HuH-7 (cell line): ENCODE results near the gene TOX3.

Experiments
- DNase-seq: peaks from one replicate; pipeline ENCODE4 v3.0.0; 2011; ENCODE audit warnings: low spot score

Gene TOX3

DNA sequence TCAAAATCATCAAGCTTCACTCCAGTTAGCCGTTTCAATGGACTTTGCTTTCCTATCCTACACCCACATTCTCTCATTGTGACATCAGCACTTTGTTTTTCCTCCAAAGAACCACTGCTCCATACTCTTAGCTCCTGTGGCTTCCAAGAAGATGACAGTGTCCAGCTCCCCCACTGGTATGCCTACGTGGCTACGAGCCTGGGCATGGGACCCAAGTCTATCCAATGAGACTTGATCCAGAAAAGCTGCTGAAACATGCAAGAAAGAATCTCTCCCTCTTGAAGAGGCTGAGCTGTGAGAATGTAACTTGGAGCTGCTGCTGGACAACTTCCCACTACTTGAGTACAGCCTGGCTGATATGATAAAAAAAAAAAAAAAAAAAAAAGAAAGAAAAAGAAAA, 9.4 kb downstream of the TOX3 start:
- DNase-seq: no peak

DNA sequence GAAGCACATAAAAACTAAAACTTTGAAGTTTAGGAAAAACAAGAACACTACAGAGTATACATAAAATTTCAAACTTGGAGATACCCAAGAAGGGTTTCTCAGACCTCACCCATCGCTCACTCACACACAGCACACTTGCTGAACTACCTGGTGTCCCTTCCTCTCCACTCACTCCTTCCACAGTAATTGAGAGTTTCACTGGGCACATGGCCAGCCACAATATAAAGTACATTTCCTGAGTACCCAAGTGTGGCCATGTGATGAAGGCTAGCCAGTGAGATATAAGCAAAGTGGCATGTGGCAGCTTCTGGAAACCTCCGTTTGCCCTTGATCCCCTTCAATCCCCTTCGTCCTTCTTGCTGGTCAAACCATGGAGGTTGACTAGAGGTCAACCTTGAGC, 11.9 kb downstream of the TOX3 start:
- no peak for DNase-seq

DNA sequence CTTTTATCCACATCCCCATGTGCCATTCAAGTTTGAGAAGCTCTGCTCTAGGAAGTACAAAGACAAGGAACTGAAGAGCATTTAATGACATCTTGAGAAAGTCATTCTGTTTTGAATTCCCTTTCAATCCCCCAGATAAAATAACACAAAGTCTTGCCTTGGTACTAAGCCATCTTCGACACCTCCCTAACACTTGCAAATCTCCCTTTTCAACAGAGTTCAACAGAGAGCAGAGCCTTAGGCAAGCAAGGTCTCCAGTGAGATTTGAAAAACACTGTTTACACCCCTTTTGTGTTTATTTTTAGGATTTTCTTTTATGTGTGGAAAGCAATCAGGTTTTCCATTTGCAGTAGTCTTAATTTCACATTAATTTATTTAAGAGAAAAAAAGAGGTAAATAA, 13.6 kb downstream of the TOX3 start:
- DNase-seq: no peak

DNA sequence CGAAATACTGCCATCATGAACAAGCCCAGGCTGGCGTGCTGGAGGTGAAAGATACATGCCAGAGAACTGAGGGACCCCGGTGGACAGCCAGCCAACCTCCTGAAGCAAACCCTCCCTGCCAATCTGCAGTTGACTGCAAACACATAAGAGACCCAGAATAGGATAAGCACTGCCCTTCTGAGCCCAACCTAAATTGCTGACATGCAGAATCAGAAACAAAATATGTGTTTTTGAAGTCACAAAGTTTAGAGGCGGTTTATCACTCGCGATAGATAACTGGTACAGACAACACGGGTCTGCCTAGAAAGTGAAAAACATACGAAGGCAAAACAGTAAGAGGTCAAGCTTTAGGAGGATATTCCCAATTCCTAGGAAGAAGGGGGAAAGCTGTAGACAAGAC, 14.6 kb downstream of the TOX3 start:
- DNase-seq: no peak

DNA sequence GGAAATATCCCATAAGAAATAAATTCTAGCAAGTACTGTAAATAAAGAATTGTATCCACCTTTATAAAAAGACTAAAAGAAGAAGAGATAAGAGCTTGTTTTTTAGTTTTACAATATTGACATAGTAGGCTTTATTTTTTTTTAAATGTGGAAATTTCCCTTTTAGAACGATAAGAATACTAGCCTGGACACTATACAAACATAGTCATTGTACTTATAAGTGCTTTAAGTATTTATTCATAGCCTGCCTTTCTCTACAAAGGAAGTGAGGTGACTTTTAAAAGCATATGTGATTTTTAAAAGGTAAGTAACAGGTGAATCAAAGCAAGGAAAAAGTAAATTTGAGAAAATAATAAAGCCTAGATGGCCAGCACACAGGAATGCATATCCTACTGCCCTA, 17.7 kb downstream of the TOX3 start:
- DNase-seq: no peak

DNA sequence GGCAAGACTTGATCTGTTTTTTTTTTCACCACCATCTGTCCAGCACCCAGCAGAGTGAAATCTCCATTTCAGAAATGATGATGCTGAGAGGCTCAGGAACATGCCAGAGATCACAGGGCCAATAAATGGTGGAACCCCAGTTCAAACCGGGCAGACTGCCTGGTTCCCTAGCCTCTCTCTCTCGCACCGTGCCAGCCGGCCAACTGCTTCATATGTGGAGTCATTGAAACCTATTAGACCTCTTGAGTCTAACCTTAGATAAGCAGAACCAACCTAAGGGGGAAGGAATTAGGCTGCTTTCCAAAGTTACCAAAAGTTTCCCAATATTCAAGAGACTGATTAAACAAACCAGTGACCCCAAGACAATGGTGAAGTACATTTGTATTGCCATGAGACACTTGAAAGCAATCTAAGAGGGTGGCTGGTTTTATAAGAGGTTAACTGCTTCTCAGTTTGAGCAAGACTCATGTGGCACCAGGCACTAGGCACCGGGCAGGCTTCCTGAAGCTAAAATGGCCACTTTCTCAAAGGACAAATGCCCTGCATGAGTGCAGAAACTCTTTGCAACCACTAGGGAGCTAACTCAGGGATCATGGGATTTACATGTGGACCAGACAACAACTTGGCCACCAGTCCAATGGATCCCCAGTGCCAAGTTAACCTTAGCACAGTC, 18.4 kb downstream of the TOX3 start:
- no peak for DNase-seq

DNA sequence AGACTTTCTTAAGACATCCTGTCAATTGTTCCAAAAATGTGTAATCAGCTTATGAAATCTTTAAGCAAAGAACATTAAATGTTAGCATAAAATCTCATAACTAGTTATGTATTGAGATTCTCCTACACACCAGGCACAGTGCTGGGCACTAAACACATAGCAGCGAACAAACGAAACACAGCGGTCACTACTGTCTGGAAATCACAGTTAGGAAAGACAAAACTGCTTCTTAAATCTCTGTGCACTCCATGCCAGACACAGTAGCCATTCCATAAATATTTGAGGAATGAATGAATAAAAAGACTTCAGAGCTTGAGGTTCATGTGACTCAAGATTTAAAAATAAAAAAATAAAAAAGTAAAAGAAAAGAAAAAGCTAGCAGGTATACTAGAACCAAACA, 20.1 kb downstream of the TOX3 start:
- no peak for DNase-seq

DNA sequence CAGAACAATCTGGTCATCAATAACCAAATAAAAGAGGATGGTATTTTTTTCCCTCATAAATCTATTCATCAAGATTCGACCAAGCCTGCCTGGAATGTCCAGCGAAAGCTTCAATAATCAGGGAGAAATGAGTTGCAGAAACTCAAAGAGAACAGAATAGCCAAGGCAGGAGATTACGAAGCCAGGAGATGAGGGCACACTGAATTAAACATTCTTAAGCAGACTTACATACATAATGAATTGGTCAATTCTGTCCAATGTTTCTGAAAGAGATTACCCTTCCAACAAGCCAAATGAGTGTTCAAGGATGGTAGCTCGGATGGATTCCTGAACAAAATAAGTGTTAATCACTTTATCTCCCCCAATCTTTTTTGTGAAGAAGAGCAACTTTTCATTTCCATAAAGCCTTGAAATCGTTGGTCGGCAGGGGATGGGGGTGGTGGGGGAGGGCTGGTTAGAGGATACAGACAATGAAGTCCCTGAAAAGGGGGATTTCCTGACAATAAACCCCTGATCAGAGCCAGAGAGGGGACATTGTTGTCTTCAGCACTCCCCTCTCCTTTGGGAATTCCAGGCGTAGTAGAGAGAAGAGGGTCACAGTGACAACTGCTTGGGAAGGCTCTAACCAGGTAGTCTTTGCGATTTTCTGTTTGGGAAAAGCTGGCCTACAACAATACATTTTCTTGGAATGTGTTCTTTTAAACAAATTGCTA, 20.7 kb downstream of the TOX3 start:
- DNase-seq: no peak

DNA sequence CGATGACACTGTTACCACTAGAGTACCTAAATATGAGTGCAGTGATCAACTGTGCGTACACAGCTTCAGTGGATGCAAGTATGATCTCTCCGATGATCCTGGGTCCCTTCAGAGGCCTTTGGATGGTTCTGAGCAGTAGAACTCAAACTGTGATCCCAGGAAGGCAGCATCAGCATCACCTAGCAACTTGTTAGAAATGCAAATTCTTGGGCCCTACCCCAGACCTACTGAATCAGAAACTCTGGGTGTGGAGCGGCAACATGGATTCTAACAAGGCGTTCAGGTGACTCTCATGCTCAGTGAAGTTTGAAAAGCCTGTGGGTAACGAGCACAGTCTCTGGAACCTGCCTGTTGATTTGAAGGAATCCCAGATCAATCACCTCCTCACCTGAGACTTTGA, 25.4 kb downstream of the TOX3 start:
- no peak for DNase-seq

DNA sequence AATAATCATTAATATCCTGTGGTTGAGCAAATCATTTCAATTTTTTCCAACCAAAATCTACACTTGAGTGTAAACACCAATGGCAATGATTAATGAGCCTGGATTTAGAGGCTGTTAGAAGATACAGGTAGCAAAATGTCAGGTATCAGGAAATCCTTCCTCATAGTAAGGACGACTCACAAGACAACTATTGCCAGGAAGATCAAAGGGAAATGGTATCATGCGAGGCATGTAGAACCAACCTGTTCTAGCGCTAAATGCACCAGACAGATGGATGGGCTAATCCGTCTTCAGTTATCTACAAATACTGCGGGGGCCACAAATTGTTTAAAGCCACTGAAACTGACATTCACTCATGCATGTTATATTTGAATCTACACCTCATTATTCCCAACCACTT, 28.1 kb downstream of the TOX3 start:
- no peak for DNase-seq

DNA sequence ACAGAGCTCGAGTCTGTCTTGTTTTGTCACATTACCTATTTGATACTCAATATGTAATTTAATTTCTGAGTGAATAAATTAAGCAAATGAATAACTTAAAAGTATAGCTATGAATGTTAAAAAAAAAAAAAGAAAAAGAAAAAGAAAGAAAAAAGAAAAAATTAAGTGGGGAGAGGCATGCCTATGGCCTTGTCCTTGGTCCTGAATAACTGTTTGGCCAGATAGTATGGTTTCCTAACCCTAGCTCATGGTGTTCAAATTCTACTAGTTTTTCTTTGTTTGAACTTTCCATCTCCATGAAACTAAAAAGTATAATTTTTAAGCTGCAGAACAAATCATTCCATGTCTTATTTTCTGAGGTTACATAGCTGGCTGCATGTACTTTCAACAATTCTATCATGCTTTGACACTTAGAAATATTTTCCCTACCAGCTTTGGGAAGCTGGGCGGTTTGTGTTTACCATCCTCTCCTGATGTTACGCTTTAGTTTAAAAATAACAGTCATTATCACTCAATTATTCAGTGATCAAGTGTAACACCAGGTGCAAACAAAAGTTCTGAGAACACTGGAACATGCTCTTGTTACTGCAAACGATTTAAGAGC, 31.8 kb downstream of the TOX3 start:
- DNase-seq: no peak

DNA sequence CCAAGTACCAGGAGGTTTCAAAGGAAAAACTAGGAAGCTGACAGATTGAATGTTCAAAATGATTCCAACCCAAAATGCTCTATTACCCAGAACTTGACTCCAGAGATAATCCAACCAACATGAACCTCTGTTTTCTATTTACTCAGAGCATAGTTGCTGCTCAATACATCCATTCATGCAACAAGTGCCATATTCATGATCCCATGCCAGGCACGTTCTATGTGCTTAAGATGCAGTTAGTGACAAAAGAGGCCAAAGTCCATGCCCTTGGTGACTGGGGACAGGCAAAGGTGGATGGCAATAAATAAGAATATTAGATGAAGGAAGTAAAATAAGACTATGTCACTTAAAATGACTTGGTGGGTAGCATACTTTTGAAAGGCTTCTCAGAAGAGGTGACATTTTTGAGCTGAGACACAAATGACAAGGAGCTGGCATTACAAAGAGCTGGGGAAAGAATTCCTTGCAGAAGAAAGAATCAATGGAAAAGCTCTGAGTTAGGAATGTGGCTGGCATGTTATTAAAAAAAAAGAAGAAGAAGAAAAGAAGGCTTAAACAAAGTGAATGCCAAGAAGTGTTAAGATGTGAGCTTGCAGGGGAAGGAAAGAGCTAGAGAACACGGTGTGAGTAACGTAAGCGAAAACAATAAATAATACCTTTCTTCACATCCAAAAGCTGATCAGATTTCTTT, 34.5 kb downstream of the TOX3 start:
- DNase-seq: no peak

DNA sequence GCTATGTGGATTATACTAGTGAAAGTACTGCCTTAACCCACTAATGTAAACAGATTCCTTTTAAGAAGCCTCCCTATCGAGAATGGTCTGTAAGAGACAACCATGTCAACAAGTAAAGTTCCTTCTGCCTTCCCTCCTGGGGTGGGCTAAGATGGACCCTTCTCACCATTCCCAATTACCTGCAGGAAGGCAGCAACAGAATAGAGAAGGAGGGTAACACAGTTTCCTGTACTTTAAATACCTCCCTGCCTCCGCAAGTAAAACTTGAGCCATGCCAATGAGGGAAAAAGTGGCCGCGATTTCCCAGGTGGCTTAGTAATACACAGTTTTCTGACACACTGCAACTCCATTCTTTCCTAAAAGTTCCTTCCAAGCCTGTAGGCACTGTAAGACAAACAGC, 45.2 kb downstream of the TOX3 start:
- DNase-seq: no peak

DNA sequence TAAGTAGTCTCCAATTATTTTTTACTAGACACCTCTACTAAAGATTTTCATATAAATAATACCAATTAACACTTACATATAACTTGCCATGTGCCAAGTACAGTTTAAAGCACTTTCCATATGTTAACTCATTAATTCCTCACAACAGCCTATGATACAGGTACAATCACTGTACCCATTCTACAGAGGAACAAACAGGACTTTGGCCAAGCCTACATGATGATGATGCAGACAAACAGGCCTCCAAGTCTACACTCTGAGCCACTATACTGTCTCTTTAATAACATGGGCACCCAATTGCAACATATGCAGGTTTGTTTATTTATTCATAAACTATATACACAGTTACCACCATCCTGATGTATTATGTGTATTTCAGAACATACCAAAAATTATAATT, 46.0 kb downstream of the TOX3 start:
- no peak for DNase-seq

DNA sequence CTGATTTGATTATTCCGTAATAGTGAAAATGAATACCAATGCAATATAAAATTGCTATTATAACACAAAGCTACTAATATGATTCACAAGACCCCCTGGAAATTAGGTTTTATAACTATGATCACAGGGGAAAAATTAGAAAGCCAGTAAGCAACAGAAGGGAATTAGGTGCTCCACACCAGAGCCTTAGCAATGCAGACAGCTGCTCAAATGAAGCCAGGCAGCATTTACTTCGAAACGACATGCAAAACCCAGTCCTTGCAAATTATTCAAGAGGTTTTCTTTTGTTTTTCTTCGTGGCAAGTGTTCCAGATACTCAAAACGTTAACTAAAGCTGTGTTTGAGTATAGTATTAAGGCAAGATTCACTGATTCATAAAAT, 47.9 kb downstream of the TOX3 start:
- DNase-seq: no peak

DNA sequence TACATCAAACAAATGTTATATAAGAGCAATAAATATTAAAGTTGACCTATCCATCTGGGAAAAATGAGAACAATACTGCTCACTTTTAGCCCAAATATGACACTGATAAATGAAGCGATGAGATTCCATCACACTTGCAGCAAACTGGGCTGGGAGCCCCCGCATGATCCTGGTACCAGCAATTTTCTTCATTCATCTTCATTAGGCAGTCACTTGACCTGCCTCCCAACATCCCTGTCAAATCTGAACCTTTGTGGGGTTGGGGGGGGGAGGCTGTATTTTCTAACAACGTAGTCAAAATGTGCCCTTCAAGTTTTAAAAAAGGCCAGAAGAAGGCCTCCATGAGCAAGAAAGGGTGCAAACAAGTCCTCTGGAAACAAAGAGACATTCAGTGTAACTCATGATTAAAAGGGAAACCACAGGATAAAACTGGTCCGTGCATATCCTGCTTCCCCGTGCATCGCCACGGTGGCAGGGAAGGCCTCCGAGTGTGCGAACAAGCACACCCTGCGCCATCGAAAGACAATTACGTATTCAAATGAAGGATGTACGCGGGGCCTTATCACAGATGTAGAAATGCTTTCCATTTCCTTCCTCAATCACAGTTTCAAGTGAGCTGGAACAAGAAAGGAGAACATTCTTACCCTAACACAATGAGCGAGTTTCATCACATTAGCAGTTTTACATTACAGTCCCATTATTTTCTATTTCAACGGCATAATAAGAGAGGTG, 48.4 kb downstream of the TOX3 start:
- DNase-seq: no peak

DNA sequence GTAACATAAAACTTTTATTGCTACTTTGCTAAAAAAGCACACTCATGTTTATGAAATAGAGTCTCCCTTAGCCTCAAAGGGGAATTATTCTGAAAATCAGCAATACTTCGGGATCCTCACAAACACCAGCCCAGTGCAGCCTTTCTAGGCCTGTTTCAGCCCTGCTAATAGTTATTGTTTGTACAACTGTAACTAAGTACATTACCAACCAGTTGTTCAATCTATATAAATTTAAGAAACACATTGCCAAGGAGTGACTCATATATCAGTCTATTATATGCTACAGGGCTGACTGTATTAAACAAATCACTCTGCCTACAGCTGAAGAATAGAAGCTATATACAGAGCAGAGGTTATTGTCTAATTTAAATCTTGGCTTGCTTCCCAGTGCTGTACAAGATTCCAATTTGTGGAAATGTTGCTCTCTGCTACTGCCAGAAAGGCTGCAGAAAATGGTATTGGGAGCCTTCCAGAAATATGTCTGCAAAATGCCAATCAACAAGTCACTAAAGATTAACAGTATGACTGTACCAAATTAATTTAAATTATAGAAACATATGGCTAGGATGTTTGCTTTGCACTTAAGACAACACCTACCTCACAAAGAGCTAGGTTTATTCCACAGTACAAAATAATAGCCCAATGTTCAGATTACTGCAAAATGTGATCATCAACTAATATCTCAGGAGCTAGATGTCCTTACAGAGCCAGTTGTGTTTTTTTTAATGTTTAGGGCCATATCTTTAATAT, 49.7 kb downstream of the TOX3 start:
- DNase-seq: no peak

DNA sequence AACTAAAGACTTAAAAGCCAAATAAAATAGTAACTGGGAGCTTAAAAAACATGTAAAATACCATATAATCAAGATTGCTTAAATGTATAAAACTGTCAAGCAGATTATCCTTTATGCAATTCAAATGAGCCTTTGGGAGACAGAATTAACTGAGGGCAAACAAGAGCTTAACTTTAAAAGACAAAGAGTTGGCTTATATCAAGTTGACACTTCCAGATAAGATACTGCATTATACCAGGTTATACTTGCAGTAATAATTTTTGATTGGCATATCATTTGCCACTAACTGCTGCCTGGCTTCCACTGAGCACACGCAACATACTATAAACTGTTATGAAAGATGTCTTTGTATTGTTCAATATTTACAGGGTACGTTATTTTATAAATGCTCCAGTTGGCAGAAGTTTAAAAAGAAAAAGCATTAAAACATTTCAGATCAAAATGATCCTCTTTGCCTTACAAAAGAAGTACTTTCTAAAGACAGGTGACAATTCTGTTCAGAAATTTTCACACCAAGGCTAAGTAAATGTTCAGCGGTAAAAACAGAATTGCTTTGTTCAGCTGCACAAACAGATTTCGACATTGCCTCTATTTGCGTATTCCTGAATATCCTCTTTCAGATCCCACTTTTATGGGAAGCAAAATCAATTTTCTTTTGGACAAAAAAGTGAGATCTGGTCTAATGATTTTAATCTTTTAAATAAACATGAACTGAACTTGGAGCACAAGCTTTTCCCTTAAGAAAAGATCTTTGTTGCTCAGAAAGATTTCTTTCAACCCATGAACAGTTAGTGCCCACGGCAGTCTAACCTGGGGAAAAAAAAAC, 50.7 kb downstream of the TOX3 start:
- no peak for DNase-seq

DNA sequence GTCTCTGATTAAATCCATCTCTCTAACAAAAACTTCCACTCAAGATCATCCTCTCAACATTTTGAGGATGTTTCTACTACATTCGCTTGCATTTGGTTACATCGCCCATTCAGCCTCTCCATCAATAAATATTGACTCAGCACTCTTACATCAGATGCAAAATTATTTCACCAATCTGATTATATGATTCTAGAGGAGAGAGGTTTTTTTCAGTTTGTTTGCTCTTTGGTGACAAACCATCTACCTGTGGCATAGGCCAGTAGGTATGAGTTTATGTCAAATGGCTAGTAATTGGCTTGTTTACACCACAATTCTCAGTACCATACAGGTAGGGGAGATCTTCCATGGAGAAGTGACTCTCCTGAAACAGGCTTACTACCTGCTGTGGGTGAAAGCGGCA, 52.3 kb downstream of the TOX3 start:
- no peak for DNase-seq

DNA sequence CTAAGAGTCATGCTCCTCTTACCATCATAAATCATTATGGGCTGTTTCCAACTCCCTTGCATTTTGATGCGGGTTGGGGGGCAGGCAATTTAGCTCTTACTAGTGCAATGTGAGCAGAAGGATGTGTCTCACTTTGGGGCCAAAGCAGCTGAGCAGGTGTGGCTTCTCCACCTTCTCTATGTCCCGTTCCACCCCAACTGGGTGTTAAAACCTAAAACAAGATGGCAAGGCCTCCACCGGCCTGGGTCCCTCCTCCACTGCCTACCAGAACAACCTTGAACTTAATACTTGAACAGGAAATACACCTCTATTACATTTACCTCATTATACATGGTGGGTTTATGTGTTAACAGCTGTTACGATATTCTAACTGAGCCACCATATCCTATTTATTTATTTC, 52.8 kb downstream of the TOX3 start:
- DNase-seq: no peak
